MM.1S (cell line): Measurements from ENCODE around the gene LRRC23.

Source experiments
- EZH2 ChIP-seq: fragments of 300-600 bp; sonication (generic); optimal IDR thresholded peaks from 2 replicates; pipeline ENCODE3; 2017; ENCODE audit warnings: low read depth, mild to moderate bottlenecking, antibody characterized with exemption, low read length, mixed read lengths
- EZH2phosphoT487 ChIP-seq: fragments of 300-600 bp; sonication (generic); IDR thresholded peaks from 2 replicates; pipeline ENCODE4 v1.6.1; 2018; ENCODE audit warnings: antibody characterized with exemption, low read length
- TF ChIP-seq, protein P1 (sequence below): fragments of 300-600 bp; sonication (generic); IDR thresholded peaks from 2 replicates; pipeline ENCODE4 v1.5.1; 2016; ENCODE audit warnings: antibody characterized with exemption, low read length, mixed read lengths

GRCh38 chr12:6958609-6959057 is 54.0 kb downstream of the LRRC23 start:
- TF ChIP-seq, protein P1, sequence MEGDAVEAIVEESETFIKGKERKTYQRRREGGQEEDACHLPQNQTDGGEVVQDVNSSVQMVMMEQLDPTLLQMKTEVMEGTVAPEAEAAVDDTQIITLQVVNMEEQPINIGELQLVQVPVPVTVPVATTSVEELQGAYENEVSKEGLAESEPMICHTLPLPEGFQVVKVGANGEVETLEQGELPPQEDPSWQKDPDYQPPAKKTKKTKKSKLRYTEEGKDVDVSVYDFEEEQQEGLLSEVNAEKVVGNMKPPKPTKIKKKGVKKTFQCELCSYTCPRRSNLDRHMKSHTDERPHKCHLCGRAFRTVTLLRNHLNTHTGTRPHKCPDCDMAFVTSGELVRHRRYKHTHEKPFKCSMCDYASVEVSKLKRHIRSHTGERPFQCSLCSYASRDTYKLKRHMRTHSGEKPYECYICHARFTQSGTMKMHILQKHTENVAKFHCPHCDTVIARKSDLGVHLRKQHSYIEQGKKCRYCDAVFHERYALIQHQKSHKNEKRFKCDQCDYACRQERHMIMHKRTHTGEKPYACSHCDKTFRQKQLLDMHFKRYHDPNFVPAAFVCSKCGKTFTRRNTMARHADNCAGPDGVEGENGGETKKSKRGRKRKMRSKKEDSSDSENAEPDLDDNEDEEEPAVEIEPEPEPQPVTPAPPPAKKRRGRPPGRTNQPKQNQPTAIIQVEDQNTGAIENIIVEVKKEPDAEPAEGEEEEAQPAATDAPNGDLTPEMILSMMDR = no peak
- TF ChIP-seq EZH2phosphoT487 = no peak
- no peak for TF ChIP-seq EZH2
